Stimulated activated CD4-positive, alpha-beta T cell treated with anti-CD3 and anti-CD28 coated beads, Interleukin-12 subunit alpha, Interleukin-12 subunit beta, amount 100 ng/mL, for 4 hours (primary cell): Measurements from ENCODE around the gene TNMD.
"Not testable (repeated sequence)": the region's sequence is repeated elsewhere in the genome, so short reads cannot be mapped to it uniquely, and the experiment has no call there.

Source experiments
- DNase-seq: peaks from one replicate; pipeline ENCODE4 v3.0.0-alpha.2; 2020

TNMD gene

DNA sequence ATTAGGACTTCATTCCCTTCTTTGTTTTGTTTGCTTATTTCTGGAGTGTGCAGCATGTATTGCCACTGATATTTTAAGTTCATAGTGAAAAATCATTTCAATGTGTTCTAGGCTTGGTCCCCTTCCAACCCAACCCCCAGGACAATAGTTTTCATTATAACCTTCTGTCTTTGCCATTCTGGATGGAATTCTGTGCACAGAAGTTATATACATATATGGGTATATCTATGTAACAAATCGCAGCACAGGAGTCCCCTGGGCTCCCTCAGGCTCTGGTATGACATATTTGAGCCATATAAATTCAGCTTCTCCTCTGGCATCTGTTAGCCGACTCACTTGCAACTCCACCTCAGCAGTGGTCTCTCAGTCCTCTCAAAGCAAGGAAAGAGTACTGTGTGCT lies at the start of gene TNMD:
TSS of gene TNMD (plus strand) at position 326 of the 400 bp plus-strand sequence. CDS start 83 bp downstream, outside the sequence.
- no peak for DNase-seq

DNA sequence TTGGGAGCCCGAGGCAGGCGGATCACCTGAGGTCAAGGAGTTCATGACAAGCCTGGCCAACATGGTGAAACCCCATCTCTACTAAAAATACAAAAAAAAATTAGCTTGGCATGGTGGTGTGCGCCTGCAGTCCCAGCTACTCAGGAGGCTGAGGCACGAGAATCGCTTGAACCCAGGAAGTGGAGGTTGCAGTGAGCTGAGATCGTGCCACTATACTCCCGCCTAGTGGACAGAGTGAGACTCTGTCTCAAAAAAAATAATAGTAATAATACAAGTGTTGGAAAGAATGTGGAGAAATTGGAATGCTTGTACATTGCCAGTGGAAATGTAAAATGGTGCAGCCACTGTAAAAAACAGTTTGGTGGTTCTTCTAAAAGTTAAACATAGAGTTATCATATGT lies 19.2 kb upstream of the TNMD start:
- not testable (repeated sequence) for DNase-seq

DNA sequence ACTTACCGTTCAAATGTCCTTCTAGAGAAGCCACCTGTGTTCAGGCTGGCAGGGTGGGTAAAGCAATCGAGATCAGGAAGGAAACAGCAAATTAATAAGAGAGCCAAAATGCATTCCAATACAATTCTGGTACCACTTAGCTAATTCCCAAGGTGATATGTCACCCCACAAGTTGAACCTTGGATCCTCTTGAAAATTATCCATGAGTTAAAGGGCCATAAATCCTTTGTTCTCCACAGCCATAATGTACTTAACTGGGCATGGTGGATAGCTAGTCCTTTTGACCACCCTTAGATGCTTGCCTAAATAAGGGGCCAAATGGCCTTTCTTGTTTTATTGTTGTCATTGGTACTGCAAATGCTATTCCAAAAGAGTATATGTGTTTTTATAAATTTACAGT lies 2.0 kb downstream of the TNMD start:
- DNase-seq = no peak

DNA sequence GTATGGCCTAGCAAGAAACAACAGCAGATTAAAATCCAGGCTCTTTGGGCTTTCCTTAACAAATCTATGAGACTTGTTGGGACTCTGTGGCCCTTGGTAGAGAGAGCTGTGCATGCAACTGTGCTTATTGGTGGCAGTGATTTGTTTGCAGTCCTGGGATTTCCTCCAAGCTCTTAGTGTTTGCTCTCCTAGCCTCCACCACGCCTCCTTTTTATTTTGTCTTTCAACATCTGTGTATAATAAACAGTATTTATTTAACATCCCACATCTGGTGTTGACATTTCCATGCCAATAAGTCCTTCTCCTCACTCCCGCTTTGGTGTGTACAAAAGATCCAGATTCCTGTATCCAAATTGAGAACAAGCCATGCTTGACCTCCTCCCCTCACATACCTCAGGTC lies 3.1 kb downstream of the TNMD start:
- no peak for DNase-seq

DNA sequence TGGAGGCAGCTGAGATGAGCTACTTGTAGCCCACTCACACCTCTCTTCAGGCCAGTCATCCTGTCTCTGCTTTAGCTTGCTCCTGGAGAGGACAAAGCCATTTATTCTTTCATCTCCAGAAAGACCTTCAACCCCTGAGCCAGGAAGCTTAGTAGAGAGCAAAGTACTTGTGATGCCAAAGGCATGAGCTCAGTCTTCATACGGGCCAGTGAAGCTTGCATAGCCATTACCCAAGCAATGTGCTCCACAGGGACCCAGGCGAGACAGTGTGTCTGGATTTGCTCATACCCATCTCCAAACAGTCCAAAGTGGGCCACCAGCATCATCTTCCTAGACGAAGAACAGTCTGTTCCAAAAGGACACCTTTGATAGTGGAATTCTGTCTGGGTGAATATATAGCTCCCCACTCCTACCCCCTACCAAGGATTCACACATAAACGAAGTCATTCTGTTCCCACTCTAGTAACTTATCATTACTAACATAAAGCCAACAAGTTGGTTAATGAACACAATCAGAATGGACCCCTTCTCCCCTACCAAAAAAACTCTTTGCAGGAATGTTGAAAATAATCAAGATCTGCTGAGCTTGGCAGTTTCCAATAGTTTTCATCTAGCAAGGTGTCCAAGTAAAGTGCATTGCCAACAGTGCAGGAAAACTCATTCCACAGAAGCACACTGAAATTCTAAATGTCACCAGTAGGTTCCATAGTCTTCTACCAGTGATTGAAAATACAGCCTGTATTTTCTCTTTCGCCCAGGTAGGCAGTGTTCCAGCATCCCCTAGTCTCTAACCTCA lies 6.7 kb downstream of the TNMD start:
- DNase-seq = no peak

DNA sequence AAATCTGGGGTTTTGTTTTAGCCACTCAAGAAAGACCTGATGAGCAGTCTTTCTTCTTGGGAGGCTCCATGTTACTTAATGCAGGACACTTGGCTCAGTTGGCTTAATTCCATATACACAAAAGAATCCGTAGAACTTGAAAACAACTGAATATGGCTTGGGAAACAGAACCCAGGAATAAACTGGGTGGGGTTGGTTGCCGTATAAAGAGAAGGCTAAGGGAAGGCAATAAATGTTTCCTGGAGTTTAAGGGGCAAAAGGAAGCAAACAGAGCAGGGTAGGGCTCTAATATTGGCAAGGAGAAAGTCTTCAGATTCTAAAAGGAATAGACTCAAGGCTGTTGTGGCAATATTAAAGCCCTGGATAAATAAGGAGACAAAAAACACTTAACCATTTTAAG lies 8.4 kb downstream of the TNMD start:
- DNase-seq = no peak

DNA sequence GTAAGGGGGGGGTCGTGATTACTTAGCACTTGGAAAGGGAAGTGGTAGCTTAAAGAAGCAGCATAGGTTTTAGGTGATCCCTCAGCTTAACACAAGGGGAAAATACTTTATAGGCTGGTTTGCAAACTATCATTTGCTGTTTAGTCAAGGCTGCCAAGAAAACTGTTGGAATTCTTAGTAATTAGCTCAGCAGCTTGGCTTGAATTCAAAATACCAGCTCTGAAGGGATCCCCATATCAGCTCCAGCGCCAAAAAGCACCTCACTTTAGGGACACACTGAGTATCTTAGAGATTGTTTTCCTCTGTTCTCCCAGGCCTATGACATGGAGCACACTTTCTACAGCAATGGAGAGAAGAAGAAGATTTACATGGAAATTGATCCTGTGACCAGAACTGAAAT lies 8.8 kb downstream of the TNMD start:
- DNase-seq = no peak

DNA sequence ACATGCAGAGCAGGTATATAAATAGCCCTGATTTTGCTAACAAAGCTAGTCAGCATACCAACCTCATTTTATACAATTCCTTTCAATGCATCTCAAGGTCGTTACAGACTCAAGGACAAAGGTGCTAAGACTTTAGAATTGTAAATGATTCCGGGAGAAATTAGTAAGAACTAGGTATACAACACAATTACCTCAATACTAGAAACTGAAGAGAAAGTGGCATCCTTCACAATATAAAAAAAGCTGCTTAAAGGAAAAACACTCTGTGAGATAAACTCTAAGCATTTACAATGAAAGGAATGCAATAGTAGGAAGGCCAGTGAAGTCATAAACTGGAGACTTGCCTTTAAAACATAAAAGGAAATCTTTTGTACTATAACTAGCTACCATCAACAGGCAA lies 11.9 kb downstream of the TNMD start:
- DNase-seq = no peak

DNA sequence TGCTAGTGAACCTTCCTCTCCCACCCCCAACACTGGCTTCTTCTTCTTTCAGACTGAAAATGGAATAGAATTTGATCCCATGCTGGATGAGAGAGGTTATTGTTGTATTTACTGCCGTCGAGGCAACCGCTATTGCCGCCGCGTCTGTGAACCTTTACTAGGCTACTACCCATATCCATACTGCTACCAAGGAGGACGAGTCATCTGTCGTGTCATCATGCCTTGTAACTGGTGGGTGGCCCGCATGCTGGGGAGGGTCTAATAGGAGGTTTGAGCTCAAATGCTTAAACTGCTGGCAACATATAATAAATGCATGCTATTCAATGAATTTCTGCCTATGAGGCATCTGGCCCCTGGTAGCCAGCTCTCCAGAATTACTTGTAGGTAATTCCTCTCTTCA lies 14.7 kb downstream of the TNMD start:
- no peak for DNase-seq

DNA sequence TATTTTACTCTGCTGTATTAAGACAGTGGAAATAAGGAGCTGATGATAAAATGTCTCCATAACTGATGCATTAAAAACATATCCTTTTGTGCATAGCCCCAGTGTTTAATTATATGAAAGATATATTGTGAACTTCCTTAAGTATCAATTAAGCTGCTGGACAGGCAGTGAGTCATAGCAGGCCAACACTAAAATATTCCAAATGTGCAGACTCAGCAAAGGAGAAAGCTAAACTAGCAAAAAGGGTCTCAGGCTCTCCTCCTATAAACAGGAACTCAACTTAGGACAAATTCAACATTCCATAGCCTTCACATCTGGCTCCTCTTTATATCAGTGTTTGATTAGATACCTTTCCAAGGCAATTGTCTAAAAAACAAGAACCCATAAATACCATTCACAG lies 15.6 kb downstream of the TNMD start:
- no peak for DNase-seq

DNA sequence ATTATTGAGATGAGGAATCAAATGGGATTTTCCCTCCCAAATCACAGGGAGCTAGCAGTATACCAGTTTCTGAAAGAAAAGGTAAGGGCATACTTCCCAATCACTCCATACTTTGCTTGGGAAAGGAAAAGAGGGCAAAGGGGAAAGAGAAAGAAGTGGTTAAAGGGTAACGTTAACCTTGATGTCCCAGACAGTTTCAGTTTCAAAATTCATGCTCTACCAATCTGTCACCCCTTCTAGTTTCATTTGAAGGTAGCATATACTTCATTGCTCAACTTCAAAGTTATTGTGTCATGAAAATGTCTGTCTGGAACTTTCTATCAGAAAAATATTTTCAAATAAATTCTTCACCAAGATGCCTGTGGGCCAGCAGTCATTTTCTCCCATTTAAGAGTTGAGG lies 16.0 kb downstream of the TNMD start:
- no peak for DNase-seq

DNA sequence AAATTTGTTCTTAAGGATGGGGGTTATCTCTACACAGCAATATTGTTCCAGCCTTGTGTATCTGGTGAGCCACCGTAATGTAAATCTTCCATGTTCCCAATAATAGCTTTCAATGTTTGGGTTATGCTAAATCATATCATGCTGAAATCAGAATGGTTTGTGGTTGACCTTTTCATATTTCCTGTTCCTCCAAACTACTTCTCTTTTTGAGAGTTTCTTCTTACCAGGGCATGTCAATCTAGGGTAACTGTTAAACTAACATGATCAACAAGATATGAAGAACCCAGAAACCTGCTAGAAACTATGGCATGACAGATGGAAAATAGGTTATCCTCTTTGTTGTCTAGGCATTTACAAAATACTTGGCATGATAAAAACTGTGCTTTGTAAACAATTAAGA lies 22.0 kb downstream of the TNMD start:
- DNase-seq = no peak

DNA sequence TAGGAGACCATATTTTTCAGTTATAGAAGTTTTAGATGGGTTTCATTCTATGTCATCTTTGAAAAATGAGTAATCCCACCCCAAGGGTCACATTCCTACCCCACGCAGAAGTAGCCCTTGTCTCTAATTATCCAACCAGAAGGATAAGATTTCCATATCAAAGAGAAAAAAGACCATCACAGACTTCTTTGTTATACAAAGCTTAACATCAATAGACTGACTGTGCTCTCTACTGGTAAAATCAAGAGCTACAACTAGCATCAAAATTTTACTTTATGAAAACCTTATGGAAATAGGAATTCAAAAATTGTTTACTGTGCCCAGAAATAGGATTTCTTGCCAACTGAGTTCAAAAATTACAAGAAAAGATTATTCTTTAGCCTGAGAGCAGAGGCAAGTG lies 24.9 kb downstream of the TNMD start:
- no peak for DNase-seq

DNA sequence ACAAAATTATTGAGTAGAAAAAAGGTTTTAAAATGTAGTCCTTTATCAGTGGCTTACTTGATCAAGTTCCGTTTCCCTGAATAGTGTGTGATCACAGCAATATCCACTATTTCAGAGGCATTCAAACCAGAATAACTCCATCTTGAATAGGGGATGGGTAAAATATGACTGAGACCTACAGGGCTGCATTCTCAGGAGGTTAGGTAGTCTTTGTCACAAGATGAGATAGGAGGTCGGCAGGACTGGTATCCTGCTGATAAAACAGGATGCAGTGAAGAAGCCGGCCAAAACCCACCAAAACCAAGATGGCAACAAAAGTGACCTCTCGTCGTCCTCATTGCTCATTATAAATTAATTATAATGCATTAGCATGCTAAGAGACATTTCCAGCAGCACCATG lies 27.2 kb downstream of the TNMD start:
- no peak for DNase-seq

DNA sequence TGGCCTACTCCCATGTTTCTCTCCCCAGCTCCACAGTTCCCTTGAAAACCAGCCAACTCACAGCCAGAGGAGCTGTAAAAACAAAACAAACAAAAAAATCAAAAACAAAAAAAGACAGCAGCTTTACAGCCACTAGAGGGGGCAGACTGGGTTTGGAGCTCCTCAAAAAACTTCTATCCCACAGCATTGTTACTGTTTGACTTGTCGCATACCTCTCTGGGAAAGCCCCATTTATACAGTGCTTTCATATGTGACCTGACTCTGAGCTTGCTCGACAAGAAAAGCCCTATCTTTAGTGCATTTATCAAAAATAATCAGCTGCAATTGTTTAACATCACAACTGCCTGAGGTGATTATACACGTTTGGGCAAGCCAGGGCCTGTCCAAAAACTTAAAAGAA lies 30.3 kb downstream of the TNMD start:
- no peak for DNase-seq

DNA sequence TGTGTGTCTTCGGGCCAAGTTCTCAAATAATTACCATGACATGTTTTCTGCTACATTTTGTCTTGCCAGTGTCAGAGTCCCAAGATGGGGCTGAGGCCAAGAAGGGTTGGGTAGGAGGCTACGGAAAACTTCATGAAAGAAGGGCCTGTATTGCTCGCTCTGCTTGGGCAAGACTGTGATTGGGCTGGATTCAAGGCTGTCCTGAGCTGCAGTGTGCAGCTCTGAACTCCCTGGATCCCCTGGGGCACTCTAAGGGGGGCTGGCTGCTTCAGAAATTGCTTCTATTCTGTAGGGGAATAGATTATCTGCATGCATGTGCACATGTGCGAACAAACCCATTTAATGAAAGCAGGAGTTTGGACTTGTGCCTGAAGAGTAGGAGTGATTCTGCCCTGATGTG lies 38.3 kb downstream of the TNMD start:
- no peak for DNase-seq

DNA sequence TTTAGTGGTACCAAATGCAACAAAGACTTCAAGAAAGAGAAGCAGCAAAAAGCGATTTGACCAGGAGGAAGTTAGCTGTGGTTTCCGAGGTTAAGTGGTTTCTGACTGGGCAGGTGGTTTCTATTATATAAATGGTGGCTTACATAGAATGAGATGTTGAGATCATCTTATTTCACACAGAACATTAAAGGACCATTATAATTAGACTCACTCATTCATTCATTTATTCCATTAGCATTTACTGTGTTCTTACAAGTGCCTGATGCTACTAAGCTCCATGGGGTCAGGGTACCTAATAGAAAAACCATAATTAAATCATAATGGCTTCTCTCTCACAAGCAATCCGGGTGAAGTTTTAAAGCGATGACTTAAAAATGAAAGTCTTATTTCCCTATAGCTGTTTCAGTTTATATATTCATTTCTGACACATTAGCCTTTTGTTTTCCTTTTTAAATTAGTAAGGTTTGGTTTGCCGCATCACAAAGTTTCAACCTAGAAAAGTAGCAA lies 41.3 kb downstream of the TNMD start:
- no peak for DNase-seq

DNA sequence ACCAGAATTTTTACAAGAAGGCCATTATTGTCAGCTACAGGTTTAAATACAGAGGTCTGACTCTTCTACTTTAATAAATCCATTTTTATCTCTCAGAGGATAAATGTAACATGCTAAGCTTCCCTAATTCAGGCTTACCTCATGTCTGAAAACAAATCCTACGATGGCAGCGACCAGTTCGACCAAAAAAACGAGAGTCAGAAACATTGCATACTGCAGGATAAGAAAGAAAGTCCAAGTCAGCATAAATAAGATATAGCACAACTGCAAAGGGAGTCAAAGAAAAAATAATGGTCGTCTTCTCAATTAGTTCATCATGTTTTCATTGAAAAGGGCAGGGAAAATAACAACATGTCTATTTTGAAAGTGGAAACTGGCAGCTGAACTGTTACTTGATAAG lies 50.3 kb downstream of the TNMD start:
- DNase-seq = no peak

DNA sequence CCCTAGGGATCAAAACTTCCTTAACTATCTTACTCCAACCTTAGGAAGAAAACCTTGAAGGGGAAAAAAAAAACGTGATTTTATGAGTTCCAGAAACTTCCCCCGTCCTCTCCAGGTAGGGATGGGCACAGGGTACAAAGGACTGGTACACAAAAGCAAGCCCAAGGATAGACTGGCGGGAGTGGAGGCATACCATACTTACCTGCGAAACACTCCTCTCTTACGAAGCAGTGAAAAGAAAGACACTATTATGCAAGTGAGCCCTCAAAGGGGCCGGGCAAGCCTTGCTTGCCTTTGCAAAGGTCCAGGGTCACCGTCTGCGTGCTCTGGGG lies 51.2 kb downstream of the TNMD start:
- no peak for DNase-seq

DNA sequence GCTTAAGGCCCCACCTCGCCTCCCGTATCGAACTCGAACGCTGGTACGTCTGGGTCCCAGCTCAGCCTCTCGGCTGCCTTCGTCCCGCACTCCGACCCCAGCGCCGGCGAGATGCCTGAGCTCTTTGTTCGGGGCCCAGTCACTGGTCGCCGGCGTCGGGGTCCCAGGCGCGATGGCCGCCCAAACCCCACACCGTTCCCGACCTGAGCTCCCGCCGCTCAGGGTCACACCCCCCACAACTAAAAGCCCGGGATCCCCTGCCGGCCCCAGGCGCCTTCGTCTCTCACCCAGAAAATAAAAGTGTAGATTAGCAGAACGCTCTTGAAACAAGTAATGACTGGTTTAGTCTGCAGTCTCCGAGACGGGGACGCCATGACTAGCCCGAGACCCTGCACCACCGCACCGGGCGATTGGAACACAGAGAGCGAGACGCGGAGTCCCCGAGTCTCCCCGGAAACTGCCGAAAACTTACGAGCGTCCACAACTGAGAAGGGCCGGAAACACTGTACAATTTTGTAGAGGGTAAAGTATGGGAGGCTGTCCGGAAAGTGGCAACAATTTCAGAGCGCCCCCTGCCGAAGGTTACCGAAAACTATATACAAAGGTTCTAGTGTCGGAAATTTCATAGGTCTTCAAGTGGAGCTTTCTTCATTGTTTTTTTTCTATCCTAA lies 51.7 kb downstream of the TNMD start, which contains the start of gene TSPAN6:
TSS of gene TSPAN6 (minus strand) at position 486 of the 671 bp plus-strand sequence. CDS start at position 374, 112 bp downstream.
- peak; percentile 72 for DNase-seq

DNA sequence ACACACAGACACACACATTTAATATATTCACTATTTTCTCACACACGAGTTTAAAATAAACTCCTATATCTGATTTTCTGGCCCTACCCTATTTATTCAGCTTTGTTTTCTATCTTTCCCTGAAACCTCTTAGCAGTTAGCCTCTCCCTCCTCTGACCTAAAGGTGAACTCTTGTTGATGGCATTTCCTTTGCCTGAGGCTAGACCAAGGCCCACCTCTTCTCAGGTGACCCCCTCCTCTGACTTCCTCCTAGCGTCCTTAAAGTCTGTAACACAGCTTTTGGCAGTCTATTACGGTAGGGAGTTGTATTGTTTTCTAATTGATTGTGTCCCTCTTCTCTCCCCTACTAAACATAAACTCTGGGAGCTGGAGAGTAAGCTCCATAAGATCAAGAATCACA lies 57.6 kb downstream of the TNMD start:
- DNase-seq = no peak

DNA sequence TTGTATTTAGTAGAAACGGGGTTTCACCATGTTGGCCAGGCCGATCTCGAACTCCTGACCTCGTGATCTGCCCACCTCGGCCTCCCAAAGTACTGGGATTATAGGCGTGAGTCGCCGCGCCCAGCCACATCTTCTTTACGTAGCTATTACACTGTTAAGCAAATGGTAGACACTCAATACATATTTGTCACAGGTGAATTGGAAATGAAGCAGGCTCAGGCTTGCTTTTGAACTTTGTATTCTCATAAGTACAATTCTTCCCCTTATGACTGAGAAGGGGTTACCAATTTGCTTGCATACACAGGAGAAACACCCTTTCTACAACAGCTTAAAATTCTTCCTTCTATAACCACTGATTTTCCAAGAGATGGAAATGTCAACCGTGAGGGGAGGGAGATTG lies 58.5 kb downstream of the TNMD start:
- DNase-seq = no peak

DNA sequence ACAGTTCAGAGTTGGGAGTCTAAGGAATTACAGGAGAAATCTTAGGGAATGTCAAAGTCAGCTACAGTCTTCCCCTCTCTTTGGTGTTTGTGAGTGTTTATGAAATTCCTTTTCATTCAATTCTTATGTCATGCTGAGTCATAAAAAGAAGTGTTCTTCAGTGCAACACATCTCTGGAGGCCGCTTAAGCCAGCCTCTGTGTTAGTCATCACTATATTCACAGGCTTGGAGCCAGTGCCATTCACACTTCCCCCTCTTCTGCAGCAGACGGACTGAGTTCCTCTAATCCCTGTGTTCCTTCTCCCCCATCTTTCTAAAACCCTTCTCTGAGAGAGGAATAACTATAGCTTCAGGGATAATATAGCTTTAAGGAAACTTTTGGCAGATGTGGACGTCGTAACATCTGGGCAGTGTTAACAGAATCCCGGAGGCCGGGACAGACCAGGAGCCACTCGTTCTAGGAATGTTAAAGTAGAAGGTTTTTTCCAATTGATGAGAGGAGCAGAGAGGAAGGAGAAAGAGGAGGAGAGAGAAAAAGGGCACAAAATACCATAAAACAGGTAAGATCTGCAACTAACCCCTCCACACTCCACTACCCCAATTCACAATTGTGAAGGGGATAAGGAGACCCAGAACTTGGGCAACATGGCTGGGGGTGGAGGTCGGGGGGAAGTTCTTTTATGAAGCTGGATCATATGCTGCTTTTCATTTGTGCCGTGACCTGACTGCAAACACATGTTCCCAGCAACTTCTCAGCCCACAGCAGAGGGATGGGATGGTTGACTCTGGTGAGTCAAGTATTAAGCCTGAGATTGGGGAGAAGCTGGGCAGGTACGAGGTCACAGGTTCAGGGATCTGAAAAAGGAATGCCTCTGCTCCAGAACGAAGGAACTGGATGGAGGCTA lies 59.5 kb downstream of the TNMD start, which contains the start of gene SRPX2:
TSS of gene SRPX2 (plus strand) at position 244 of the 905 bp plus-strand sequence. CDS start 2,124 bp downstream, outside the sequence.
- DNase-seq = no peak
